Hematopoietic multipotent progenitor cell treated with erythropoietin and hydrocortisone succinate and interleukin-3 and kit ligand, for 15 days (in vitro differentiated cells): ENCODE measurements around the gene NPIPA1.
A peak's percentile ranks its signal among the peaks of the same experiment; 100 is the strongest.
"Not testable (repeated sequence)": the region's sequence is repeated elsewhere in the genome, so short reads cannot be mapped to it uniquely, and the experiment has no call there.

ENCODE experiments used
- DNase-seq: peaks from one replicate; pipeline ENCODE4 v3.0.0-alpha.2; 2015; ENCODE audit warnings: low spot score

NPIPA1 gene

GRCh38 chr16:14937143-14937542 lies at the start of gene NPIPA1:
Gene NPIPA1, plus strand, starts transcription at chr16:14937443. Its CDS starts 0 bp downstream, at chr16:14937443.
- DNase-seq = not testable (repeated sequence)

DNA sequence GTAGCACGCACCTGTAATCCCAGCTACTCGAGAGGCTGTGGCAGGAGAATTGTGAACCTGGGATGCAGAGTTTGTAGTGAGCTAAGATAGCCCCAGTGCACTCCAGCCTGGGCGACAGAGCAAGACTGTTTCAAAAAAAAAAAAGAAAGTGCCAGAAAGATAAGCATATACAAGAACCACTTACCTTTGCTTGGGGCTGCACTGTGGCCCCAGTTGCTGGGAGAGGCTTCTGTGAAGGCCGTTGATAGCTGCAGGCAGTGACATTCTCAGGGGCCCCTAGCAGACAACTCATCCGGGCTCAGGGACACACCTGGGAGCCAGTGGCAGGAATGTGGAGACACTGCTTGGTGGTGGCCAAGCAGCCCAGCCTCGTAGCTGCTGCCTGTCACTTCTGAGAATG lies 45.1 kb upstream of the NPIPA1 start:
- DNase-seq = not testable (repeated sequence)

DNA sequence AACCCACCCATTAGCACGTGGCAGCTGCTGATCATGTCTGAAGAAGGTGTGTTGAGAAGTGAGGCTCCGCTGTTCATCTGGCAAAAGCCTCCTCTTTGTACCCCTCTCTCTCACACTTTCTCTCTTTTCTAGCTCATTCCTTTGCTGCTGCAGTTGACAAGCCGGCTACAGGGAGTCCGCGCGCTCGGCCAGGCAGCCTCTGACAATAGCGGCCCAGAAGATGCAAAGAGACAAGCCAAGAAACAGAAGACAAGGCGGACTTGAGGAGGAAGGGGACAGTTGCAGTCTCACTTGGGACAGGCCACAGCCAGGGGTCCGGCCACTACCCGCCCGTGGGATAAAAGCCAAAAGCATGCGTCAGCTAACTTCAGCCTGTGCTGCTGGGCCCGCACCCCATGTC lies 41.9 kb upstream of the NPIPA1 start:
- not testable (repeated sequence) for DNase-seq

- DNase-seq = not testable (repeated sequence)
Observed at GRCh38 chr16:14896023-14896422, 41.2 kb upstream of the NPIPA1 start.

- not testable (repeated sequence) for DNase-seq
Observed at GRCh38 chr16:14897006-14897664, 40.1 kb upstream of the NPIPA1 start.

DNA sequence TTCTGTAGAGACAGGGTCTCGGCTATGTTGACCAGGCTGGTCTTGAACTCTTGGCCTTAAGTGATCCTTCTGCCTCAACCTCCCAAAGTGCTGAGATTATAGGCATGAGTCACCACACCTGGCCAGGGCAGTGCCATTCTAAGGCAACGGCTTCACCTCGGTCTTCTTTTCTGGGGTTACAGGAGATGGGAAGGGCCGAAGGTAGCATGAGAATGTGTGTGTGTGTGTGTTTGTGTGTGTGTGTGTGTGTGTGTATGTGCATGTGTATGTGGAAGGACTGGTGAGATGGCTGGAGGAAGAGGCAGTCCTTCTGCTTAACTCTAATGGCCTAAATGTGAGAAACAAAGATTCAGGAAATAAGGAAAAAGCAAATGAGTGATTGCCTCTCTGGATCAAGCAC lies 39.1 kb upstream of the NPIPA1 start:
- DNase-seq = not testable (repeated sequence)

DNA sequence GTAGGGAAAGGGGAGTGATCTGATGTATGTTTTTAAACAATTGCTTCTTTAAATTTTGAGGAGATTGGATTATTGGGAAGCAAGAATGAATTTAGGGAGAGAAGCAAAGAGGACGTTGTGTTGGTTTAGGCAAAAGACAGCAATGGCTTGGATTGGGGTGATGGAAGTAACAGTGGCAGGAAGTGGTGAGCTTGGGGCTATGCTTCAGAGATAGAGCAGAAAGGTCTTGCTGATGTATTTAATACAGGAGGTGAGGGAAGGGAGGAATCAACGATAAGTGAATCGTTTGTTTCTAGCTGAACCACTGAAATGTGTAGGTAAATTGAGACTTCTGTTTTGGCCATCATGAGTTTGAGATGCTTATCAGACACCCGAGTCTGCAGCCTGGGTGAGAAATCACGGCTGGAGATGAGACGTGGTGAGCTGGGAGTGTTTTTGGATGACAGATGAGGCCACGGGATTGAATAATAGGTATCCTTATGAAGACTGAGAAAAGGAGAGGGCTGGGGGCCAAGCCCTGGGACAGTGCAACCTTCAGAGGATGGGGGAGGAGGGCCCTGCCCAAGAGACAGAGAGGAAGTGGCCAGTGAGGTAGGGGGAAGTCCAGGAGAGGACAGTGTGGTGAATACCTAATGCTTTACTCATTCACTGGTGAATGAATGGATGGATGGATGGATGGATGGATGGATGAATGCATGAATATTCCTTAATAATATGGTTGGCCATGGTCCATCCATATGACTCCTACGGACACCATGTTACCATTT lies 33.9 kb upstream of the NPIPA1 start:
- not testable (repeated sequence) for DNase-seq

- not testable (repeated sequence) for DNase-seq
Observed at GRCh38 chr16:14909744-14910143, 27.5 kb upstream of the NPIPA1 start.

DNA sequence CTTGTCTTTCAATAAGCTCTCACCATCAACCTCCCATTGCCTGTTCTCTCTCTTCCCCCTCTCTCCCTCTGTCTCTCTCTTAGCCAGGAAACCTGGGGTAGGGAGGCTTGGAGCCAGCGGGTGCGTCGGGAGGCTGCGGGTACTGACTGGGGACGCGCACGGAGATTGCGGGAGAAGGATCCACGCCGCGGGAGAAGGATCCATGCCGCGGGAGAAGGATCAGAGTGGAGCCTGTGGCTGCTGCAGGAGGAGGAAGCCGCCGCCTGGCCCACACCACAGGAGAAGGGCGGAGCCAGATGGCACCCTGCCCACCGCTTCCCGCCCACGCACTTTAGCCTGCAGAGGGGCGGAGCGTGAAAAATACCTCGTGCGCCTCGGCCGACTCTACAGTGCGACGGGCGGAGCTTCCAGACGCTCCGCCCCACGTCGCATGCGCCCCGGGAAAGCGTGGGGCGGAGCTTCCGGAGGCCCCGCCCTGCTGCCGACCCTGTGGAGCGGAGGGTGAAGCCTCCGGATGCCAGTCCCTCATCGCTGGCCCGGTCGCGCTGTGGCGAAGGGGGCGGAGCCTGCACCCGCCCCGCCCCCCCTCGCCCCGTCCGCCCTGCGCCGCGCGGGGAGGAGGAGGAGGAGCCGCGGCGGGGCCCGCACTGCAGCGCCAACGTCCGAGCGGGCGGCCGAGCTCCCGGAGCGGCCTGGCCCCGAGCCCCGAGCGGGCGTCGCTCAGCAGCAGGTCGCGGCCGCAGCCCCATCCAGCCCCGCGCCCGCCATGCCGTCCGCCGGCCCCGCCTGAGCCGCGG lies 26.2 kb upstream of the NPIPA1 start:
- not testable (repeated sequence) for DNase-seq

DNA sequence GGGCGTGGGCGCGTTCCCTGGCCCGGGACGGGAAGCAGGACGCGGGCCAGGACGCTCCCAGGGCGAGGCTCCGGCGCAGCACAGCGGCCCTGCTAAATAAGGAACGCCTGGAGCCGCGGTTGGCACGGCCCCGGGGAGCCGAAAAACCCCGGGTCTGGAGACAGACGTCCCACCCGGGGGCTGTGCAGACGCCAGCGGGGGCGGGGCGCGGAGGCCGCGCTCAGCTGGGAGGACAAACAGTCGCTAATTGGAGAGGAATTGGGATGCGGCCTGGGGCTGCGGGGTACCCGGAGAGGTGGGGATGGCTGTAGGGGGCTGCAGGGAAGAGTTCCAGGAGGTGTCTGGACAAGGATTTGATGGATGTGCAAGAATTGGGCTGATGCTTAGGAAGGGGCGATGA lies 25.3 kb upstream of the NPIPA1 start:
- DNase-seq = not testable (repeated sequence)

DNA sequence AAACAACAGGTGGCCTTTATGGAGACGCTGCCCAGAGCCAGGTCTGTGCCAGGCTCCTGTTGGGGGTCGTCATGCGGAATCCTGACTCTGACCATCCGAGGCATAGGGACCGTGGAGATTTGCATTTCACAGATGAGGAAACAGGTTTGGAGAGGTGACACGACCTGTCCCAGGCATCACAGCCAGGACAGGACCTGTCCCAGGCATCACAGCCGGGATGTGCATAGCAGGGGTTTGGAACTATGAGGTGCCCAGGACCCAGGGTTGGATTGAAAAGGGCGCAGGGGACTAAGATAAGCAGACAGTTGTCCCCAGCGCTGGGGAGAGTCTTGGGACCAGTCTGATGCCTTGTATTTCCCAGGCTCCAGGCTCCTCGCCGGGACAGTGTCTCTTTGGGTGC lies 24.7 kb upstream of the NPIPA1 start:
- not testable (repeated sequence) for DNase-seq

GRCh38 chr16:14918504-14918903 lies 18.7 kb upstream of the NPIPA1 start:
- DNase-seq = not testable (repeated sequence)

DNA sequence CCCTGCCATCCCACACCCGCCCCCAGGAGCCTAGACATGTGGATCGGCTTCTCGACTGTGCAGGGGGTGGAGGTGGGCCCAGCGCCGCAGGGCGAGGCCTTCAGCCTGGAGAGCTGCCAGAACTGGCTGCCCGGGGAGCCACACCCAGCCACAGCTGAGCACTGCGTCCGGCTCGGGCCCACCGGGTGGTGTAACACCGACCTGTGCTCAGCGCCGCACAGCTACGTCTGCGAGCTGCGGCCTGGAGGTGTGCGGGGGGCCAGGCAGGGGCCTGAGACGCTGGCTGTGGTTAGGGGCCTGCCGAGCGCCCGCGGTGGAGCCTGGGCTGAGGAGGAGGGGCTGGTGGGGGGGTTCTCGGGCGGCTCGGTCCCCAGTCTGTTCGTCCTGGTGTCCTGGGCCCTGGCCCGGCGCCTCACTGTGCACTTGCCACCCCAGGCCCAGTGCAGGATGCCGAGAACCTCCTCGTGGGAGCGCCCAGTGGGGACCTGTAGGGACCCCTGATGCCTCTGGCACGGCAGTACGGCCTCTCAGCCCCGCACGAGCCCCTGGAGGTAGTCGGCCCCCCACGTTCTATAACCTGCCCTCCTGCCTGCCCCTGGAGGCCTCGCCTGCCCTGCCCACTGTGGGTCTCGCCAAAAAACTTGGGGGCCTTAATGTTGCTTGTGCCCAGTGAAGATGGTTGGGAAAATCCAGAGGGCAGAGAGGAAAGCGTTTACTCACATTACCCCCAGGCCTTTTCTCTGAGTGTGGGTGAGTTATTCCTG lies 17.2 kb upstream of the NPIPA1 start:
- DNase-seq = peak; percentile 13

DNA sequence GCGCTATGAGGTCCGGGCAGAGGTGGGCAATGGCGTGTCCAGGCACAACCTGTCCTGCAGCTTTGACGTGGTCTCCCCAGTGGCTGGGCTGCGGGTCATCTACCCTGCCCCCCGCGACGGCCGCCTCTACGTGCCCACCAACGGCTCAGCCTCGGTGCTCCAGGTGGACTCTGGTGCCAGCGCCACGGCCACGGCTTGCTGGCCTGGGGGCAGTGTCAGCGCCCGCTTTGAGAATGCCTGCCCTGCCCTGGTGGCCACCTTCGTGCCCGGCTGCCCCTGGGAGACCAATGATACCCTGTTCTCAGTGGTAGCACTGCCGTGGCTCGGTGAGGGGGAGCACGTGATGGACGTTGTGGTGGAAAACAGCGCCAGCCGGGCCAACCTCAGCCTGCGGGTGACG lies 15.0 kb upstream of the NPIPA1 start:
- DNase-seq = not testable (repeated sequence)

DNA sequence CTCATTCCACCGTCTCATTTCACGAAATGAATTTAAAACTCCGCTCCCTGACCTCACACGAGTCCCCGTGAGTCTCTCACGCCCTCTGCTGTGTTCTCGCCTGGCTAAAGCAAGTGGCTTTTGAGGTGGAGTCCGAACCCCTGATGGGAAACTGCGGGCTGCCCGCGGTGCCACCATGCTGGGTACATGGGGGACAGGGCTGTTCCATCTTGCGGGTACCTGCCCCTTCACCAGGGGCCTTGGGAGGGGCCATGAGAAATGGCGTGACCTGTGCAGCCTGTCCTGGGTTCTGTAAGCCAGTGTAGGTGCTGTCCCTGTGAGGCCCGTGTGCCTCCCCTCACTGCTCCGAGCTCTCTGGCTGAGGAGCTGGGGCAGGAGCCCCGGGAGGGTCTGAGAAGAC lies 14.3 kb upstream of the NPIPA1 start:
- not testable (repeated sequence) for DNase-seq

- not testable (repeated sequence) for DNase-seq
Observed at GRCh38 chr16:14923394-14924088, 13.7 kb upstream of the NPIPA1 start.

DNA sequence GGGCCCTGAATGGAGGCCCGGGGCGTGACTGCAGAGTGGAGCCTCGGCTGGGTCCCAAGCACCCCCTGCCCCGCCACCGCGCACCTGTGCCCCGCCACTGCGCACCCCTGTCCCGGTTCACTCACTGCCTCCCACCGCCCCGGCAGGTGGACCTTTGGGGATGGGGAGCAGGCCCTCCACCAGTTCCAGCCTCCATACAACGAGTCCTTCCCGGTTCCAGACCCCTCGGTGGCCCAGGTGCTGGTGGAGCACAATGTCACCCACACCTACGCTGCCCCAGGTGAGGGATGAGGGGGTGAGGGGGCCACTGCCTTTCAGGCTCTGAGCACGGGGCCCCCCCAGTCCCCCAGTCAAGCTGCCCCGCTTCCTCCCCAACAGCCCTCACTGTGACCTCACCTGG lies 12.9 kb upstream of the NPIPA1 start:
- not testable (repeated sequence) for DNase-seq

GRCh38 chr16:14924982-14925381 lies 12.3 kb upstream of the NPIPA1 start:
- not testable (repeated sequence) for DNase-seq

DNA sequence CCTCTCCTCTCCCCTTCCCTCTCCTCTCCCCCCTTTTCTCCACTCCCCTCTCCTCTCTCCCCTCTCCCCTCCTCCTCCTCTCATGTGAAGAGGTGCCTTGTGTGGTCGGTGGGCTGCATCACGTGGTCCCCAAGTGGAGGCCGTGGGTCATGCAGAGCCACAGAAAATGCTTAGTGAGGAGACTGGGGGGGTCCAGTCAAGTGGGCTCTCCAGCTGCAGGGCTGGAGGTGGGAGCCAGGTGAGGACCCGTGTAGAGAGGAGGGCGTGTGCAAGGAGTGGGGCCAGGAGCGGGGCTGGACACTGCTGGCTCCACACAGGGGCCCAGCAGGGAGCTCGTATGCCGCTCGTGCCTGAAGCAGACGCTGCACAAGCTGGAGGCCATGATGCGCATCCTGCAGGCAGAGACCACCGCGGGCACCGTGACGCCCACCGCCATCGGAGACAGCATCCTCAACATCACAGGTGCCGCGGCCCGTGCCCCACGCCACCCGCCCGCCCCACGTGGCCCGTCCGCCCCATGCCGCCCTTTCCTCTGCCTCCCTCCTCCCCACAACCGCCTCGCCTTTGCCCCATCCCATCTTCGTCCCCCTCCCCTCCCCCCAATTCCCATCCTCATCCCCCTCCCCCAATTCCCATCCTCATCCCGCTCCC lies 9.1 kb upstream of the NPIPA1 start:
- DNase-seq = peak; percentile 1

DNA sequence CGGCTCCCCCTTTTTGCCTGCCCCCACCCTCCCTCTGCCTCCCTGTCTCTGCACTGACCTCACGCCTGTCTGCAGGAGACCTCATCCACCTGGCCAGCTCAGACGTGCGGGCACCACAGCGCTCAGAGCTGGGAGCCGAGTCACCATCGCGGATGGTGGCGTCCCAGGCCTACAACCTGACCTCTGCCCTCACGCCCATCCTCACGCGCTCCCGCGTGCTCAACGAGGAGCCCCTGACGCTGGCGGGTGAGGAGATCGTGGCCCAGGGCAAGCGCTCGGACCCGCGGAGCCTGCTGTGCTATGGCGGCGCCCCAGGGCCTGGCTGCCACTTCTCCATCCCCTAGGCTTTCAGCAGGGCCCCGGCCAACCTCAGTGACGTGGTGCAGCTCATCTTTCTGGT lies 8.1 kb upstream of the NPIPA1 start:
- DNase-seq = not testable (repeated sequence)

DNA sequence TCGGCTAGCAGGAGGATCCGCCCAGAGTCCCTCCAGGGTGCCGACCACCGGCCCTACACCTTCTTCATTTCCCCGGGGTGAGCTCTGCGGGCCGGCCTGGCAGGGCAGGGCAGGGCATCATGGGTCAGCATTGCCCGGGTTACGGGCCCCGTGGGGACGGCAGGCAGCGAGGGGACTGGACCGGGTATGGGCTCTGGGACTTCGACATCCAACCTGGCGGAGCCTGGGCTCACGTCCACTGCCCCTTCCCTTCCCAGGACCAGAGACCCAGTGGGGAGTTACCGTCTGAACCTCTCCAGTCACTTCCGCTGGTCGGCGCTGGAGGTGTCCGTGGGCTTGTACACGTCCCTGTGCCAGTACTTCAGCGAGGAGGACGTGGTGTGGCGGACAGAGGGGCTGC lies 7.0 kb upstream of the NPIPA1 start:
- not testable (repeated sequence) for DNase-seq
